ENCODE data around the gene TLR2.

GRCh38 chr4:153638999-153639398 is 45.1 kb upstream of the TLR2 start:
- TF ChIP-seq FOXA1 (IDR thresholded peaks at IDR 0.05) (no peak), CTCF (IDR thresholded peaks at IDR 0.05; ENCODE audit: low read depth, low read length, missing input control) (no peak), EGR1 (IDR thresholded peaks at IDR 0.05; ENCODE audit: low read depth in 2 of 2) (no peak)
